Activated T-helper 9 cell treated with anti-CD3 and anti-CD28 coated beads, Interleukin-2, amount 50 U/mL, for 16 hours (primary cell): Measurements from ENCODE around the gene ARHGDIB.

ENCODE experiments used
- DNase-seq: peaks from one replicate; pipeline ENCODE4 v3.0.0-alpha.2; 2020; ENCODE audit warnings: low read depth

Gene ARHGDIB

DNA sequence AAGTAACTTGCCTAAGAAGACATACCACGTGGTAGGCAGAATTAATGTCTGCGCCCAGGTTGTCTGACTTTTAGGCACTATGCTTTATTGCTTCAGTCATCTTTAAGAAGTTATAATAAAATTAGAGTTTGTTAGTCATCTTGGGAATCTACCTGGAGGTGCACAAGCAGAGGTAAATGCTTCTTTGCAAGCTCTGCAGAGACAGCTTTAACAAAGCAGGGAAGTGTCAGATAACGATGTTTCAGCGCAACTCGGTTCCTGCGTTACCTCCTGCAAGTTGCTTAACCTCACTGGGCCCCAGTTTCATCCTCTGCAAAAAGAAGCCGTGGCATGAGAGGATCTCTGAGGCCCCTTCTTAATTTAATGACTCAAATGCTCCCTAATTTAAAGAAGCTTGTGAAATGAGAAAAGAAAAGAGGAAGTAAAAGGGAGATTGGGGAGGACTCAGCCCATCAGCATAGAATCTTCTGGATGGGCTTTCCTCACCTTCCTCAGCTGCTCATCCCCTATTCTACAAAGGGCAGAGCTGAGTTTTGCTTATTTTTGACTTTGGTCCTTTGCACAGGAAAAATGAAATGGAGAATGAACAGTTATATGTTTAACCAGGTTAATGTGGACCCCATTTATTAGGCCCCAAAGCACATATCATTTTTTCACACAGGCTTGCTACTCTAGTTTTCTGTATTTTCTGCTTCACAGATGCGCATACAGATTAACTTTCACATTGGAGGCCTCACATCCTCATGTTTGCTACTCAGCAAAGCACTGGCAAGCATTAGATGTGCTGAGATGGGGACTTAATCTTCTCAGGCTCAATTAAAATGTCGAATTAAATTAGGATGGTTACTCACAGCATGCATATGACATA is 5.1 kb downstream of the ARHGDIB start:
- no peak for DNase-seq

DNA sequence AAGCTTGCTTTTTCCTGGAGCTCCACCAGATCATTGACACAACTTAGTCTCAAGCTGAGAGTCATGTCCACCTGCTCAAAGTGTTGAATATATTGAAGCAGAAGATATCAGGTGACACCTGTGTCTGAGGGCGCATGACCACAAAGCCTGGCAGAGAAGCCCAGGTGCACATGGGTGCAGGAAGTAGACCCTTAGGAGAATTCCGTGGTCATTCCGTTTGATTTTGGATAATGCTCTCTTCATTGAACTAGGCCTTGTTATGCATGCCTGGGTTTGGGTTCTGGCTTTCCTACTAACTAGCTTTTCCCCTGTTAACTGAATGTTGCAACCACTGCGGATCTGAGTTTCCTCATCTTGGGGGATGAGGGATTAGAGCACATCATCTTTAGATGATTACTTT is 7.1 kb downstream of the ARHGDIB start:
- DNase-seq, result no peak

DNA sequence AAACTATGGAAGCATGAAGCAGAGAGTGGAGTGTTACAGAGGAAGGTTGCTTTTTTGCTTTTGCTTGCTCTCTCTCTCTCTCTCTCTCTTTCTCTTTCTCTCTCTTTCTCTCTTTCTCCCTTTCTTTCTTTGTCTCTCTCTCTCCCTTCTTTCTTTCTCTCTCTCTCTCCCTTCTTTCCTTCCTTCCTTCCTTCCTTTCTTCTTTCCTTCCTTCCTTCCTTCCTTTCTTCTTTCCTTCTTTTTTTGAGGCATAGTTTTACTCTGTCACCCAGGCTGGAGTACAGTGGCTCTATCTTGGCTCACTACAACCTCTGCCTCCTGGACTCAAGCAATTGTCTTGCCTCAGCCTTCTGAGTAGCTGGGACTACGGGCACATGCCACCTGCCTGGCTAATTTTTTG is 7.6 kb downstream of the ARHGDIB start:
- no peak for DNase-seq

DNA sequence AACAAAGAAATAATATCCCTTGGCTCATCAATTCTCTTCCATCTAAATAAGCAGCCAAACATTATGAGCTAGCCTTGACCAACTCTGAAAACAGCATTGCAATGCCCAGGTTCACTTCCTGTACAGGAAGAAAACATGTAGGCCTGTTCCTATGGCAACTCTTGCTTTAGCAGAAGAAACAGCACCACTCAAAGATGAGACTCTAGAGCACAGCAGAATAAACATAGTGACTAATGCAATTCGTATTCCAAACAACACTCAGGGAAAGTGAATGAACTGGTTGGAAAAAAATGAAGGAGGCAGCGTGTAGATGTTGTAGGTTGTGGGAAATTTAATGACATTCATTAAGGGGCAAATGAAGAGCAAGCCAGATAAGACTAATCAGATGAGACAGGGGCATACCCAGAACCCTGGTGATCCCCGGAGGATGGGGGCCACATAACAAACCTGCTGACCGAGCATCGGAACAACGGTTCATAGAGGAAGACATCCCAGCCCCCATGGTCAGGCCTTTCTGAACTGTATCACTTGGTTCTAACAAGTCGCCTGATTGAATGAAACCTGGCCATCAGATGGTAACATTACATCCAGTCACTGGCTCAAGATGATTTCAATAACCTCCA is 9.0 kb downstream of the ARHGDIB start:
- DNase-seq, result no peak

DNA sequence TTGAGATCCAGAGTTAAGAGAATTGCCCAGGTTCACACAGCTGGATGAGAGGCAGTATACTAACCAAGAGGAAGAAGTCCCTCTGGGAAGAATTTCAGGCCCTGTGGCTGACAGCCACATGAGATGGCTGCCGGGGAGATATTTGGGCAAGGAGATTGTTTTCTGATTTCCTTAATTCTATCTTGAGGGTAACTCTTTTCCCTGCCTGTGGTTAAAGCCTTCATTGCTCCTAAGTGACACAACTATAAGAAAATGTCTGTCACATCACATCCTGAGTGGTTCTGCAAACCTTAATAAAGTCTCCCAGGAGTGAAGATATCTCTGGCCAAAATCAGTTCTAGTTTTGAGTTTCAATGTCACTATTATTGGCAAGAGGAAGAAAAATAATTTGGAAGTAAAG is 9.6 kb downstream of the ARHGDIB start:
- DNase-seq, result no peak

DNA sequence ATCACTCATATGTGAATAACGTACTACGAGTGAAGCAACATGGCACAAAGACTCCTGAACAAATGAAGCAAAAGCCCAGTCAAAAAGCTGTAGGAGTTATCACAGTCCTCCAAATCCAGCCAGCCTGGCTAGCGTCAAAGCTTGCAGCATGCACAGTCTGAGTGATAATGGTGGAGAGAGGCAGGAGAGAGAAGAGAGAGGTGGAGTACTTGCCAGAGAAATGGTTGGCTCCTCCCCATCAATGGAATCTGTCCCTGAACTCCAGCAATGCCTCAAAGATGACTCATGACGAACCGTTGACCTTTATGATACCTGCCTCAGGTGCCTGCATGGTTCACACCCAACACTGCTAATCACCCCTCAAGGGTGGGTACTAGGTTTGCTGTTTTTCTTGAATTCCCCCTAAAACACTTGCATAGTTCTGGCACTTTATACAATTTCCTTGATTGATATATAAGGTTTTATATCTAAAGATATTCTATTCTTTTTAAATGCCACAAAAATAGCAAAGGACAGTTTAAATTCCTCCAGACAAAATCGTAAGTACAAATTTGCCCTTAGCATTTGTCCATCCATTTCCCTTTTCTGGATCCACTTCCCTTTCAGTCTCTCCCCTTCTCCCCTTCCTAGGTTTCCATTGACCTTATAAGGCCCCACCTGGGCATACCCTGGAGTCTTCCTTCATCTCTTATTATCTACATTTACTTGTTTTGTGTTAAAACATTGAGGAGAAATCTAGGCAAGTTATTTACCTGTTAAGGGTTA is 10.2 kb downstream of the ARHGDIB start:
- DNase-seq, result no peak

DNA sequence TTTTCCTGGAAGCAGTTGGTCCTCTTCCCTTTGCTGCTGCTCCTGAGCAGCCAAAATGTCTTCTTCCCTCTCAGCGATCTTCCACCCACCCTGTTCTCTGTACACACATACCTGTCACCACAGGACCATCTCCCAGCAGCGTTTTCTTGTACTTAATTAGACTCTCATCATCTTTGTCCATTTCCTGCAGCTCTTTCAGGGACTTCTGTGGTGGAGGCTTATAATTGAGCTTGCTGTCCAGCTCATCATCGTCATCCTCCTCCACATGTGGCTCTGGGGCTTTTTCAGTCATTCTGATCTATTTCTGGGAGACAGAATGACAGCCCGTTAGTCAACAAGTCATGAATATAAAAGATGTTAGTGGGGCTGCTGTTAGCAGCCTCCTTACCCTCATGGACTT is 11.0 kb downstream of the ARHGDIB start:
- DNase-seq, result no peak

DNA sequence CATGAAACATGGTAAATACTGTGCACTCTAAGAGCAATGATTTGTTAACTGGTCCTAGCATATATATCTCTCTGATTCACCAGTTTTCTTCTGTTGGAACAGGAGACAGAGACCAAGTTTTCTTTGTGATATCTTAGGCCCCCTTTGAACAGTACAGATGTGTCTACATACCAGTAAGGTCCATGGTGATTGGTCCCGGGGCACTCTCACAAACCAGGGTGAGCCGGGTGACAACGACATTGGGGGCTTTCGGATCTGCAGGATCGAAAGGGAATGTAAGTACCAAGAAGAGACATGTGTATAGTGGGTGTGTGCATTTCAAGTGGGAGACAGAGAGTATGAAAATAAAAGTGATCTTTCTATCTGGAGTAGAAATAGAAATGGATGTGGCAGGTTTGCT is 11.8 kb downstream of the ARHGDIB start:
- DNase-seq, result no peak

DNA sequence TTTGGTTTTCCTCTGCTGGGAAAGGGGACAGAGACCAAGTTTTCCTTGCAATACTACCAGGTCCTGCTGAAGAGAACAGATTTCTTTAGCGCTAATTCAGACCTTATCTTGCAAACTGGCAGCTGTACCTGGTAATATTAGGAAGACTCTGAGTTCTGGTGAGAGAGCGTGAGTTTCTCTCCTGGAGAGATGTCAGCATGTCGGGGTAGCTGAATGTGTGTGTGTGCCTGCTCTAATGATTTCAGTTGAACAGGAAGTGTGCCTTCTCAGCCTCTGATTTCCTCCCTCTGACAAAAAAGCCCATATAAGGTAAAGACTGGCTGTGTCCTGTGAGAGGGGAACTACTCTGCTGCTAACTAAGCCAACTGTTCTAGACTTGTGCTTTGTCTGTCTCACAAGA is 12.7 kb downstream of the ARHGDIB start:
- no peak for DNase-seq

DNA sequence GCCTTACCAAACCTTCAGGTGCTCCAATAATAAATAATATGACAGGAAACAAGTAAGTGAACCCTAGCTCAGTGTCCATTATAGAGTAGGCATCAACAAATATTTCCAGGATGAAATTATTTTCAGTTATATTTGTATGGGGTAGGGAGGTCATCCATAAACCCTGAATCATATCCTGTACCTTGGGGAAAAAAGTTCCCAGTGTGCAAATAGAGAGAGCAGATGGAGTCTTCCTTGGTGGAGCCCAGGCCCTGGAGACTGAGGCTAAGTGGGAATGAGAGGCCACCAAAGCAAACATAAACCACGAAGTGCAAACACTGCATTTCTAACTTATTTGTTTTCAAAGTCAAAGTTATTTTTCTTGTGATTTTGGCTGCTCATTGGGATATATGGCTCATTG is 14.5 kb downstream of the ARHGDIB start:
- DNase-seq, result no peak

DNA sequence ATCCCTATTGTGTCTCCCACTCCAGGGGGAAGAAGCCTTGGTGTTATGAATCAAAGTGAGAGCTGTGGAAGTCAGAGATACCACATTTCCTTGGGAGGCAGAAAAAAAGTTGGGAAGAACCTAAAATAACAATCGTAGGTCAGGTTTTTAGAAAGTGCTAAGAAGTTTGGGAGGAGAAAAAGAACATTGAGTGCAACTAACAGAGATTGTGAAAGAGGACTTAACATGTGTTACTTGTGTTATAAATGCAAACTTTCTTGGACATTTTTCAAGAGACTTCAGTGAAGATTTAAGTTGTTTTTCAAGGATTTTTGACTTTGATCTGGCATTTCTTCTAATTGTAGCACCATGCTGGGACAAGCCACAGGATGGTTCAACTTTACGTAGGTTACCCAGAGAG is 15.2 kb downstream of the ARHGDIB start:
- no peak for DNase-seq

DNA sequence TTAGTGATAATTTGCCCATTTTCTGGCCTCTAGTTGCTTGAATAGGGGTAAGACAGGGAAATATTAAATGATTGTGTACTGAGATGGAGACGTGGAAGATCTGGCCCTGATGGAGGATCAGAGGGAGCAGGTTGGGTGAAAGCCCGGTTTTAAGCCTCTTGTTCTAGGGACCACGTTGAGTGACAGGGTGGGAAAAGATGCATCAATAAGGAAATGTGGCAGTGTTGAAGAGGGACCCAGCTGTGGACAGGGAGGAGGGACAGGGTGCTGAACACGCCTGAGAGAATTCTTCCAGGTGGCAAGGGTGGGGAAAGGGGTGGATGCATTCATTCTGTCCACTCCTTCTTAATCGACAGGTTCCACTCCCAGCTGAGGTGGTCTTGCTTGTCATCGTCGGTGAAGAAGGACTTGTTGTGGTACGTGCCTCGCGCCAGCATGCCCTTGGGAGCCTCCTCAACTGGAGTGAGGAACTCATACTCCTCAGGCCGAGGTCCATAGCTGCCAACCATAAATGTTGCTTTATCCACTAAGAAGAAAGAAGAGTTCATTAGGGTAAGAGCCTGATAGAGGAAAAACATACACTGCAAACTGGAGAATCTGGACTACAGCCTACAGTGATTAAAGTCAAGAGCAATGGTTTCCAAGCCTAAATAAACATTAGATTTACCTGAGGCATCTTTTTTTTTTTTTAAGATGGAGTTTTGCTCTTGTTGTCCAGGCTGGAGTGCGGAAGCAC is 19.0 kb downstream of the ARHGDIB start:
- no peak for DNase-seq

DNA sequence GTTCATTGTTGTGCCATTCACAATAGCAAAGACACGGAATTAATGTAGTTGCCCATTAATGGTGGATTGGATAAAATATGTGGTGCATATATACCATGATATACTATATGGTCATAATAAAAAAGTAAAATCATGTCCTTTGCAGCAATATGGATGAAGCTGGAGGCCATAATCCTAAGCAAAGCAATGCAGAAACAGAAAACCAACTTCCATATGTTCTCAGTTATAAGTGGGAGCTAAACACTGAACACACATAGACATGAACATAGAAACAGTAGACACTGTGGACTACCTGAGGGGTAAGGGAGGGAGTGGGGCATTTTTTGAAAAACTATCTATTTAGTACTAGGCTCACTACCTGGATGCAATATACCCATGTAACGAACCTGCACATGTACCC is 20.0 kb downstream of the ARHGDIB start:
- DNase-seq, result no peak

DNA sequence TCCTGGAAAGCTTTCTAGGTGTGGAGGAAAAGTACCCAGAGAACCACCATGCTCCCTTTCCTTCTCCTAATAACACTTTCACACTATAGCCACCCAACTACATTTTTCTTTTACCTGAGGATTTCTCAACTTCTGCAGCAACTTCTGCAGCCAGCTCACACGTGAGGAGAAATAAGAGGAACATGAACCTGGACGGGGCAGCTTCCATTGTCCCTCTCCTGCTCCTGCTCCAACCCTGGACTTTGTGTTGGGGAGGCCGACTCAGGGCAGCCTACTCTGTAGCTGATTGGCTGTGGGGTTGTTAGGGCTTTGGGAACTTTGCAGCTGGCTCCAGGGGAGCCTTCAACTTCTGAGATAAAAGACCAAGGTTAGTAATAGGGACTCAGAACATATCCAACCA is 23.1 kb downstream of the ARHGDIB start, which contains the start of gene ERP27:
Gene ERP27, minus strand, starts transcription at position 237 of the 400 bp plus-strand sequence. Its CDS starts 29 bp downstream, at position 208.
- no peak for DNase-seq

DNA sequence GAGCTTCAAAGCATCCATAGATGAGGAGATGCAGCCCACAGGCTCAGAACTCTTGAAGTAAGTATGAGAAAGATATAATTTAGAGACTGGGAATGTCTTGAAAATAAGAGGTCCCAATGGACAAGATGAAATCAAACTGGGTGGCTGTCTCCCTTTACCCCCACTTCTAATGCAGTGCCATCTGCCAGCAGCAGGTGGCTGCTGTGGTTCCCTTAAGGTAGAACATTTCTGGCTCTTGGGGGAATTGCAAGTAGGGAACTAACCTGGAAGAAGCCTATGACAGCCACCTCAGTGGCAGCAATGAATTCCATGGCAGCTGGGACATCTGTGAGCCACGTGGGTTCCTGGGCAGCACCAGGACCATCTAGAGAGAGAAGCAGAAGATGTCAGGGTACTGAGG is 23.7 kb downstream of the ARHGDIB start:
- DNase-seq, result no peak

DNA sequence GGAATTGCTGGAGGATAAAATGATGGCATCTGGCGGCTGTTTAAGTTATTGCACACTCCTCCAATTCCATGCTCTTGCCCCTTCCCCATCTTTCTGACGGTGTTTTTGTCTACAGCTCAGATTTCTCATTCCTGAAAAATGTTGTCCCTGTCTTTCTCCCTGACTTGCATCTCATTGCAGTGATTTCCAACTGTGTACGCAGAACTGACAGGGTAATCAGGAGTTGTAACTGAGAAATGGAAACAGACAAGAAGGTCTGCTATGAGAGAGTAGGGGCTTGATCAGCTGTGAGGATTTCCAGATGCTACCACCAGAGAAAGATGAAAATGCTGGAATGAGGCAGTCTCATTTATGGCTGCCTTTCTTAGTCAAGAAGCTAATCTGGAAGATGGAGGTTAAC is 24.4 kb downstream of the ARHGDIB start:
- no peak for DNase-seq

DNA sequence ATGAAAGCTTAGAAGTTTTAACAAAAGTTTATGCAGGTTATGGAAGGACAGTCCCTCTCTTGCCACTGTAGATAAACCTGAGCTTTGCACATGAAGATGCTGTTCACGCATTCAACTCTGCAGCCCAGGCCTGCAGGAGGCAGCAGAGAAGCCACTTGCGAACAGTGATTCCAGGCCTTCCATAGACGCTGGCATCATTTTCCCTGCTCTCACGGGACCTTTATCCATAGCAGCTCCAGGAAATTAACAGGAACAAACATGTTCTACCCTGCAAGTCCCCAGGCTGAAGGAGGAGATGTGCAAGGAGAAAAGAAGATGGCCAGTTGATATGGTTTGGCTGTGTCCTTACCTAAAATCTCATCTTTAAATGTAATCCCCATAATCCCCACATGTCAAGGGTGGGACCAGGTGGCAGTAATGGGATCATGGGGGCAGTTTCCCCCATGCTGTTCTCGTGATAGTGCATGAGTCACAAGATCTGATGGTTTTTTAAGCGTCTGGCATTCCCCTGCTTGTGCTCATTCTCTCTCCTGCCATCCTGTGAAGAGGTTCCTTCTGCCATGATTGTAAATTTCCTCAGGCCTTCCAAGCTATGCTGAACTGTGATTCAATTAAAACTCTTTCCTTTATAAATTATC is 25.1 kb downstream of the ARHGDIB start:
- DNase-seq, result no peak

DNA sequence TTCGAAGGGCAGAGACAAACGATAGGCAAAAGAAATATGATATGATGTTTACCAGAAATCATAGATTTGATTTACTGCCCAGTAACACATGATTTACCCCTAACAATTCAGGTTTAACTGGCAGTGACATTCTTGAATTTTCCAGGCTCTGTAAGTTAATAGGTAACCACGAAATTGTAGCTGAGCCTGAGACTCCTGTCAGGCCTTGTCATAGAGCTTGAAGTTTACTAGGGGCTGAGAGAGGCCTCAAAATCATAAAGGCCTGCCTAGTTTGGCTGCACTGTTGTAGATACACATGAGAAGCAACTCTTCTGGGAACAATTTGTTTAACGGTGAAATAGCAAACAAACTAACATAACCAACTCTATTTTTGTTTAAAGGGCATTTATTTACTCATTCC is 26.4 kb downstream of the ARHGDIB start:
- DNase-seq, result no peak

DNA sequence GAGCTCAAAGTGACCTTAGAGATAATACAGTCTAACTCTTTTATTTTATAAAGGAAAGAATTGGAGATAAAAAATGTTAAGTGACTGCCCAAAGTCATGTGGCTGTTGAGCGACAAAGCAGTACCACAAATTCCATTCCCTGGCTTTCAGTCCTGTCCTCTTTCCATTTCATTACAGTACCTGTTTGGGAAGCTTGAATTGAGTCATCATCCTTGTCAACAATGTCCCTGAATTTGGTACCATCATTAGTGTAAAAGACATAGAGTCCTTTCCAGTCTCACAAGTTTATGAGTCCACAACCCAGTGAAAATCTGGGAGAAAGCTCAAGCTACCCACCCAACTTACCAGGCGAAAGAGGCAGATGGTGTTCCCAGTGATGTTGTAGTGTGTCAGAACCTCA is 26.9 kb downstream of the ARHGDIB start:
- no peak for DNase-seq

DNA sequence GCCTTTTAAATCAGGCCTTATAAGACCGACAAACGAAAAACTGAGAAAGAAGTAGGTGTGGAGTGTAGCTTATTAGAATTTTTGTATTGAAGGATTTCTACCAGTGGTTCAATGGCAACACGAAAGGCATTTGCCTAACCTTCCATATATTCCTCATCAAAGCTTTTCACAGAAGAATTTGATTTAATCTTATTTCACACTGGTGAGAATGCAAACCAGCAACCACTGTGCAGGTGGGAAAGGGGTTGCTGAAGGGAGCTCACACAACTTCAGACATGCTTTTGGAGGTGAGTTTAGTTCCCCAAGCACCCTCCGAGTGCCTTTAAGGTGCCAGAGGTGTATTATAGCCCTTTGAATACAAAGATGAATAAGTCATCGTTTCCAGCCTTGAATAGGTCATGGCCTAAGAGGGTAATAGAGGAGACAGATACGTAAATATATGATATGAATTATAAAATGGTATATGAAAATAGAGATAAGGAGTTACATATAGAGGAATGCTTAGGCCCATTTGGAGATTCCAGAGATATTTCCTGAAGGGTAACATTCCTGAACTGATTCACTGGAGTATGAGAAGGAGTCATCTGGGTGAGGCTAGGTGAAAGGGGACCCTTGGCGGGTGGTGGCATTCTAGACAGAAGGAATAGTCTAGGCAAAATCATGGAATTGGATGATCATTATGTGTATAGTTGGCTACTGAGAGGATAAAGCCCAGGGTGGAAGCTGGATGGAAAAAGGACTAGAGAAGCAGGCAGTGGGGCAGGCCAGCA is 29.4 kb downstream of the ARHGDIB start:
- no peak for DNase-seq

DNA sequence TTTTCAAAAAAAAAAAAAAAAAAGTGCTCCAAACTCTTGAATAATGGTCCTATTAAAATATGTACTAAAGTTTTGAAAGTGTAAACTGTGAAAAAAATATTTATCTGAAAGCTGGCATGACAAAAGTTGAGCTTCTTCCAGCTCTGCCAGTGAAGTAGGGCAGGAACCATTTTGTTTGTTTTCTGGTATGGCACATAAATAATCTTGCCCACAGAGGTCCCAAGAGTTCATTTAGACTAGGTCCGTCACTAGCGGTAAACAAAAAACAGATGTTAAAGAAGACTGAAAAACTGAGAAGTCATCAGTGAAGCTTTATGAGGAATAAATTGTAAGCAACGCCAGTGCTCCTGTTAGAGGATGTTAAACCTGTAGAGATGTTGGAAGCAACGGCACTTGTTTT is 30.0 kb downstream of the ARHGDIB start:
- DNase-seq, result no peak
